Measurements from ENCODE around the gene FLT3. TPM values are rescaled to one million over a fixed set of nuclear protein-coding genes. Genes with fewer than 3 reads are reported as not detected.
A peak's percentile ranks its signal among the peaks of the same experiment; 100 is the strongest.

The FLT3 gene
- polyA plus RNA-seq, 1 of the 3 experiments (the other 2 are of a cell fraction): not detected

DNA sequence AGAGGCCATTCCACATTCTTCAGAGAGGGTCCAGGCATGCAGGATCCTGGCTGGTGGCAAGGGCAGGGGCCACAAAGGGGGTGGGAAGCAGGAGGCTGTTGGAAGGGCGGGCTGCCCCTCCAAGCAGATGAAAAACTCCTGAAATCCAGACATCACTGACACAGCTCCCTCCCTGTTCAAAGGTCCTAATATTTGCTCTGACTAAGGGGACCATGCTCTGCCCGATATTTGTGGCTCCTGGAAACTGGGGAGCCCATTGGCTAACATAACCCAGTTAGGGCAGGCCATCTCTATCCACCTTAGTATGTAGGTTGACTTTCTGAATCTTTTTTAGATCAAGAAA, 127.9 kb downstream of the FLT3 start:
- H3K9me2 ChIP-seq: no peaks in the 10 kb centered on the region
- H3K4me2 ChIP-seq: no peak overlapping the region
- no peak overlapping the region for H2AFZ ChIP-seq (ENCODE audit: low read depth)
- no peak overlapping the region for H3K27ac ChIP-seq (ENCODE audit: low read depth in 2 of 2, low read length in 1 of 2)
- H3K36me3 ChIP-seq (replicated peaks in 1 of 2; ENCODE audit: control insufficient read depth in 1 of 2, insufficient read depth in 2 of 2, low read length in 1 of 2): no peaks in the 10 kb centered on the region
- DNase-seq: no peak
- no peaks in the 10 kb centered on the region for H3K4me1 ChIP-seq (ENCODE audit: control insufficient read depth in 1 of 2, insufficient read depth in 2 of 2, low read depth in 1 of 2, low read length in 1 of 2)
- no peak overlapping the region for H3K9ac ChIP-seq
- no peaks in the 10 kb centered on the region for H3K9me3 ChIP-seq
- no peak for TF ChIP-seq RFX5 (IDR thresholded peaks at IDR 0.05; ENCODE audit: low read length)
- H3K27me3 ChIP-seq (ENCODE audit: insufficient read depth): peaks cover 99% of the 10 kb centered on the region
- WGBS (ENCODE audit: low lambda C conversion rate): 8% methylated on average over 2 of the region's 2 CpGs
- no peaks in the 10 kb centered on the region for H3K79me2 ChIP-seq (ENCODE audit: insufficient read depth)
- no peaks in the 10 kb centered on the region for H3F3A ChIP-seq (replicated peaks; ENCODE audit: insufficient read depth)
- no peaks in the 10 kb centered on the region for H4K20me1 ChIP-seq (ENCODE audit: insufficient read depth)
- ChIA-PET POLR2A (no interaction called here), CTCF (interaction anchor here (1.0 to 4.2 kb wide), 5 partner anchors 11 to 611 kb away, joined by 3 to 15 read pairs (median 5); no protein-coding TSS in a partner anchor)
- no peak overlapping the region for H3K4me3 ChIP-seq (ENCODE audit: low read depth in 2 of 2, low read length in 1 of 2)

DNA sequence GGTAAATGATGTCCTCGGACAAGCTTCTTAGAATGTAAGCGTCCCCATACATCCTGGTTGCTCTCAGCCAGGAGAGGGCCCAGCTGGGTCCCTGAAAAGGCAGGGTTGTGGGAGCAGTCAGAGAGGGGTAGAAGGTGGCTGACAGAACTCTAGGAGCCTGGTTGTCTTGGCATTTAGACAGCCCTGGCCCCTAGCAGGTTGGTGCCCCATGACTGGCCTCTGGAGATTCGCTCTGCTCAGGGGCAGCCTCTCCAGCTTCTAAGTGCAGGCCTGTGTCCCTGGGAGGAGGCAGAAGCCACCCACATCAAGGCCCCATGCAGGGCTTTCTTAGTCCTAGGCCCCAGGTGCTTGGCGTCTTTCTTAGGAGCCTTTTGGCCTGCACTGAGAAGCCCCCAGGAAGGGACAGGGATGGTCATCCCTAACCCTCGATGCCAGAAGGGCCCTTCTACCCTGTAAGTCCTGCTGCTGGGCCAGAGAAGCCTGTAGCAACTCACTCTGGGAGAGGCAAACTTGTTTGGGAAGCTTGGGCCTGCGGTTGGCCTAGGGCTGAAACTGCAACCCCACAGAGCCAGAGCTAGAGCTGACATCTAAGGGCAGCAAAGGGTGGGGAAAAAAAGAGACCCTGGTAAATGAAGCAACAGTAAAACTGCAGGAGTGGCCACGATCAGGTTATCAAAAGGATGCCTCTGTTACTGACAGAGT, 128.4 kb downstream of the FLT3 start:
- Histone ChIP-seq H2AFZ (ENCODE audit: low read depth) (no peak overlapping the region), H3K9me3 (no peaks in the 10 kb centered on the region), H3K4me2 (no peak overlapping the region), H3K4me3 (ENCODE audit: low read depth in 2 of 2, low read length in 1 of 2) (no peak overlapping the region), H3K4me1 (ENCODE audit: control insufficient read depth in 1 of 2, insufficient read depth in 2 of 2, low read depth in 1 of 2, low read length in 1 of 2) (no peaks in the 10 kb centered on the region), H3K27me3 (ENCODE audit: insufficient read depth) (peaks cover 99% of the 10 kb centered on the region), H3K36me3 (replicated peaks in 1 of 2; ENCODE audit: control insufficient read depth in 1 of 2, insufficient read depth in 2 of 2, low read length in 1 of 2) (no peaks in the 10 kb centered on the region), H3K9ac (no peak overlapping the region), H3K79me2 (ENCODE audit: insufficient read depth) (no peaks in the 10 kb centered on the region), H3K9me2 (no peaks in the 10 kb centered on the region), H3F3A (replicated peaks; ENCODE audit: insufficient read depth) (no peaks in the 10 kb centered on the region), H4K20me1 (ENCODE audit: insufficient read depth) (no peaks in the 10 kb centered on the region), H3K27ac (ENCODE audit: low read depth in 2 of 2, low read length in 1 of 2) (no peak overlapping the region)
- ChIA-PET CTCF (interaction anchor here (0.9 to 4.2 kb wide), 5 partner anchors 9 to 610 kb away, joined by 3 to 15 read pairs (median 6); no protein-coding TSS in a partner anchor), POLR2A (no interaction called here)
- DNase-seq: no peak
- WGBS (ENCODE audit: low lambda C conversion rate): 13% methylated on average over 5 of the region's 7 CpGs
- no peak for TF ChIP-seq SMC3 (IDR thresholded peaks at IDR 0.05; ENCODE audit: low read depth, low read length)
- TF ChIP-seq JUND (IDR thresholded peaks at IDR 0.05): no peak
- TF ChIP-seq MEF2A (IDR thresholded peaks at IDR 0.05; ENCODE audit: borderline replicate concordance, low read depth): no peak
- TF ChIP-seq, protein P1, sequence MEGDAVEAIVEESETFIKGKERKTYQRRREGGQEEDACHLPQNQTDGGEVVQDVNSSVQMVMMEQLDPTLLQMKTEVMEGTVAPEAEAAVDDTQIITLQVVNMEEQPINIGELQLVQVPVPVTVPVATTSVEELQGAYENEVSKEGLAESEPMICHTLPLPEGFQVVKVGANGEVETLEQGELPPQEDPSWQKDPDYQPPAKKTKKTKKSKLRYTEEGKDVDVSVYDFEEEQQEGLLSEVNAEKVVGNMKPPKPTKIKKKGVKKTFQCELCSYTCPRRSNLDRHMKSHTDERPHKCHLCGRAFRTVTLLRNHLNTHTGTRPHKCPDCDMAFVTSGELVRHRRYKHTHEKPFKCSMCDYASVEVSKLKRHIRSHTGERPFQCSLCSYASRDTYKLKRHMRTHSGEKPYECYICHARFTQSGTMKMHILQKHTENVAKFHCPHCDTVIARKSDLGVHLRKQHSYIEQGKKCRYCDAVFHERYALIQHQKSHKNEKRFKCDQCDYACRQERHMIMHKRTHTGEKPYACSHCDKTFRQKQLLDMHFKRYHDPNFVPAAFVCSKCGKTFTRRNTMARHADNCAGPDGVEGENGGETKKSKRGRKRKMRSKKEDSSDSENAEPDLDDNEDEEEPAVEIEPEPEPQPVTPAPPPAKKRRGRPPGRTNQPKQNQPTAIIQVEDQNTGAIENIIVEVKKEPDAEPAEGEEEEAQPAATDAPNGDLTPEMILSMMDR (IDR thresholded peaks at IDR 0.05): no peak
- no peak for TF ChIP-seq ELF1 (IDR thresholded peaks at IDR 0.05)
- TF ChIP-seq TCF12 (IDR thresholded peaks at IDR 0.05): no peak
- no peak for TF ChIP-seq NRF1 (IDR thresholded peaks at IDR 0.05; ENCODE audit: low read depth, low read length)
- TF ChIP-seq EP300 (IDR thresholded peaks at IDR 0.05; ENCODE audit: borderline replicate concordance in 1 of 2, low read depth in 1 of 2, low read length in 1 of 2): no peak

DNA sequence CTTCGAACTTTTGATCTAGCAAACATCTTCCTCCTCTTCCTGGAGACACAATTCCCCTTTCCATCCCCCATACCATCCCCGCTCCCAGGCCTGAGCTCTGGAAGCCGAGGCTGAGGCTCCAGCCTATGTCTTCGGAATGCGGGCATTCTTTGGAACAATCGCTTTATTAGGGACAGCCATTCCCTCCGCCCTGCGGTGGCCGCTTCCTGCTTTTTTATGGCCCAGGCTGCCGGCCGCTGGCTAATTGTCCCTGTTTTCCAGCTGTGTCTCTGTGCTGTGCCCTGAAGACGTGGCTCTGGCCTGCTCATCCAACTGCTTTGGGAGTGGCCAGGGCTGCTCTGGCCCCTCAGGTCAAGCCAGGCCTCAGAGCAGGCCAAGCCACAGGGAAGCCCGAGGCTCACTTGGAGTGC, 129.1 kb downstream of the FLT3 start:
- no peaks in the 10 kb centered on the region for H3K9me2 ChIP-seq
- H3K79me2 ChIP-seq (ENCODE audit: insufficient read depth): no peaks in the 10 kb centered on the region
- H3K4me2 ChIP-seq: no peak overlapping the region
- no peak overlapping the region for H3K4me3 ChIP-seq (ENCODE audit: low read depth in 2 of 2, low read length in 1 of 2)
- H3K4me1 ChIP-seq (ENCODE audit: control insufficient read depth in 1 of 2, insufficient read depth in 2 of 2, low read depth in 1 of 2, low read length in 1 of 2): no peaks in the 10 kb centered on the region
- TF ChIP-seq TCF12 (IDR thresholded peaks at IDR 0.05): no peak
- TF ChIP-seq, protein P2, sequence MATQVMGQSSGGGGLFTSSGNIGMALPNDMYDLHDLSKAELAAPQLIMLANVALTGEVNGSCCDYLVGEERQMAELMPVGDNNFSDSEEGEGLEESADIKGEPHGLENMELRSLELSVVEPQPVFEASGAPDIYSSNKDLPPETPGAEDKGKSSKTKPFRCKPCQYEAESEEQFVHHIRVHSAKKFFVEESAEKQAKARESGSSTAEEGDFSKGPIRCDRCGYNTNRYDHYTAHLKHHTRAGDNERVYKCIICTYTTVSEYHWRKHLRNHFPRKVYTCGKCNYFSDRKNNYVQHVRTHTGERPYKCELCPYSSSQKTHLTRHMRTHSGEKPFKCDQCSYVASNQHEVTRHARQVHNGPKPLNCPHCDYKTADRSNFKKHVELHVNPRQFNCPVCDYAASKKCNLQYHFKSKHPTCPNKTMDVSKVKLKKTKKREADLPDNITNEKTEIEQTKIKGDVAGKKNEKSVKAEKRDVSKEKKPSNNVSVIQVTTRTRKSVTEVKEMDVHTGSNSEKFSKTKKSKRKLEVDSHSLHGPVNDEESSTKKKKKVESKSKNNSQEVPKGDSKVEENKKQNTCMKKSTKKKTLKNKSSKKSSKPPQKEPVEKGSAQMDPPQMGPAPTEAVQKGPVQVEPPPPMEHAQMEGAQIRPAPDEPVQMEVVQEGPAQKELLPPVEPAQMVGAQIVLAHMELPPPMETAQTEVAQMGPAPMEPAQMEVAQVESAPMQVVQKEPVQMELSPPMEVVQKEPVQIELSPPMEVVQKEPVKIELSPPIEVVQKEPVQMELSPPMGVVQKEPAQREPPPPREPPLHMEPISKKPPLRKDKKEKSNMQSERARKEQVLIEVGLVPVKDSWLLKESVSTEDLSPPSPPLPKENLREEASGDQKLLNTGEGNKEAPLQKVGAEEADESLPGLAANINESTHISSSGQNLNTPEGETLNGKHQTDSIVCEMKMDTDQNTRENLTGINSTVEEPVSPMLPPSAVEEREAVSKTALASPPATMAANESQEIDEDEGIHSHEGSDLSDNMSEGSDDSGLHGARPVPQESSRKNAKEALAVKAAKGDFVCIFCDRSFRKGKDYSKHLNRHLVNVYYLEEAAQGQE (IDR thresholded peaks at IDR 0.05; ENCODE audit: low read depth, low read length): no peak
- TF ChIP-seq SMC3 (IDR thresholded peaks at IDR 0.05; ENCODE audit: low read depth, low read length): no peak
- TF ChIP-seq, protein P3, sequence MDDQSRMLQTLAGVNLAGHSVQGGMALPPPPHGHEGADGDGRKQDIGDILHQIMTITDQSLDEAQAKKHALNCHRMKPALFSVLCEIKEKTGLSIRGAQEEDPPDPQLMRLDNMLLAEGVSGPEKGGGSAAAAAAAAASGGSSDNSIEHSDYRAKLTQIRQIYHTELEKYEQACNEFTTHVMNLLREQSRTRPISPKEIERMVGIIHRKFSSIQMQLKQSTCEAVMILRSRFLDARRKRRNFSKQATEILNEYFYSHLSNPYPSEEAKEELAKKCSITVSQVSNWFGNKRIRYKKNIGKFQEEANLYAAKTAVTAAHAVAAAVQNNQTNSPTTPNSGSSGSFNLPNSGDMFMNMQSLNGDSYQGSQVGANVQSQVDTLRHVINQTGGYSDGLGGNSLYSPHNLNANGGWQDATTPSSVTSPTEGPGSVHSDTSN (IDR thresholded peaks at IDR 0.05): no peak
- no peak for TF ChIP-seq RXRA (IDR thresholded peaks at IDR 0.05; ENCODE audit: borderline replicate concordance, low read depth)
- no peak for TF ChIP-seq EP300 (IDR thresholded peaks at IDR 0.05; ENCODE audit: borderline replicate concordance in 1 of 2, low read depth in 1 of 2, low read length in 1 of 2)
- no peak for TF ChIP-seq SIN3A (IDR thresholded peaks at IDR 0.05; ENCODE audit: borderline replicate concordance, low read depth, low read length)
- no peak for TF ChIP-seq FOSL2 (IDR thresholded peaks at IDR 0.05; ENCODE audit: borderline replicate concordance, low read depth)
- WGBS (ENCODE audit: low lambda C conversion rate): 20% methylated on average over 13 of the region's 13 CpGs
- H3K36me3 ChIP-seq (replicated peaks in 1 of 2; ENCODE audit: control insufficient read depth in 1 of 2, insufficient read depth in 2 of 2, low read length in 1 of 2): no peaks in the 10 kb centered on the region
- H3K9me3 ChIP-seq: no peaks in the 10 kb centered on the region
- no peak overlapping the region for H3K27ac ChIP-seq (ENCODE audit: low read depth in 2 of 2, low read length in 1 of 2)
- peak; percentile 12 for DNase-seq
- no peak overlapping the region for H3K9ac ChIP-seq
- H3K27me3 ChIP-seq (ENCODE audit: insufficient read depth): peaks cover 99% of the 10 kb centered on the region
- H2AFZ ChIP-seq (ENCODE audit: low read depth): no peak overlapping the region
- H3F3A ChIP-seq (replicated peaks; ENCODE audit: insufficient read depth): no peaks in the 10 kb centered on the region
- no peaks in the 10 kb centered on the region for H4K20me1 ChIP-seq (ENCODE audit: insufficient read depth)
- ChIA-PET CTCF (interaction anchor here (0.9 to 1.7 kb wide), 3 partner anchors 9 to 145 kb away, joined by 3 to 10 read pairs (median 8); no protein-coding TSS in a partner anchor), POLR2A (no interaction called here)
